Measurements from ENCODE around the gene DLD.

- TF ChIP-seq CTCF (IDR thresholded peaks at IDR 0.05; ENCODE audit: poor library complexity) (no peak), EZH2phosphoT487 (IDR thresholded peaks at IDR 0.05; ENCODE audit: low read depth, severe bottlenecking, unreplicated experiment) (no peak), EZH2 (IDR thresholded peaks at IDR 0.05; ENCODE audit: borderline replicate concordance) (no peak)
Observed at GRCh38 chr7:107924841-107925504, 34.0 kb downstream of the DLD start.
